PC-3 (cell line): Measurements from ENCODE around the gene ACRV1. TPM values are rescaled to one million over a fixed set of nuclear protein-coding genes. Genes with fewer than 3 reads are reported as not detected.
"Not testable (repeated sequence)": the region's sequence is repeated elsewhere in the genome, so short reads cannot be mapped to it uniquely, and the experiment has no call there.

Experiments used
- ATAC-seq: fragments of 200-7000 bp; cut with Tn5 transposase; 2 replicates; pipeline ENCODE4 v1.9.1; 2020; ENCODE audit warnings: mild to moderate bottlenecking, moderate library complexity
- BruUV-seq: library from RNA; stranded (reverse); fragments of 400-500 nt; replicated peaks from 2 replicates; lab custom pipeline; 2021; lab: Mats Ljungman, UMichigan
- CTCF ChIA-PET: fragments of 300-600 bp; sonication (Branson Sonifier 250); formaldehyde crosslinking; loops from one replicate; lab custom pipeline; 2022; ENCODE audit warnings: antibody characterized with exemption; lab: Charles Lee
- POLR2A ChIA-PET: fragments of 300-600 bp; sonication (Branson Sonifier 250); formaldehyde crosslinking; loops from one replicate; lab custom pipeline; 2022; ENCODE audit warnings: antibody characterized with exemption; ENCODE audit not compliant: unreplicated experiment; lab: Charles Lee
- DNase-seq: peaks from one replicate; pipeline ENCODE4 v3.0.0-alpha.2; 2015
- H2AFZ ChIP-seq: fragments of 300-600 bp; sonication (generic); 2 replicates; pipeline ENCODE4 v1.6.0; 2016; ENCODE audit warnings: antibody characterized with exemption, low read length
- H3F3A ChIP-seq: fragments of 300-600 bp; sonication (generic); one replicate; pipeline ENCODE4 v1.6.0; 2017; ENCODE audit warnings: antibody characterized with exemption, low read length, control low read depth, mild to moderate bottlenecking; ENCODE audit not compliant: unreplicated experiment
- H3K27ac ChIP-seq: fragments of 300-600 bp; sonication (generic); 2 replicates; pipeline ENCODE4 v1.5.1; 2016; ENCODE audit warnings: mild to moderate bottlenecking, low read length
- H3K27me3 ChIP-seq: fragments of 300-600 bp; sonication (generic); 2 replicates; pipeline ENCODE4 v1.6.1; 2016; ENCODE audit warnings: low read length, mixed read lengths
- H3K36me3 ChIP-seq: fragments of 300-600 bp; sonication (generic); 2 replicates; pipeline ENCODE4 v1.6.1; 2016; ENCODE audit warnings: low read depth, mixed run types, low read length, mixed read lengths
- H3K4me1 ChIP-seq: fragments of 300-600 bp; sonication (generic); 2 replicates; pipeline ENCODE4 v1.5.1; 2016; ENCODE audit warnings: low read length; ENCODE audit not compliant: insufficient read depth
- H3K4me2 ChIP-seq: fragments of 300-600 bp; sonication (generic); 2 replicates; pipeline ENCODE4 v1.6.0; 2016; ENCODE audit warnings: low read length
- H3K4me3 ChIP-seq: fragments of 300-600 bp; sonication (generic); 2 replicates; pipeline ENCODE4 v1.5.1; 2016; ENCODE audit warnings: mild to moderate bottlenecking, low read length, mixed read lengths
- H3K79me2 ChIP-seq: fragments of 300-600 bp; sonication (generic); 2 replicates; pipeline ENCODE4 v1.6.1; 2017; ENCODE audit warnings: low read length, mixed read lengths
- H3K9ac ChIP-seq: fragments of 300-600 bp; sonication (generic); 2 replicates; pipeline ENCODE4 v1.6.0; 2016; ENCODE audit warnings: mild to moderate bottlenecking, low read length
- H3K9me2 ChIP-seq: fragments of 300-600 bp; sonication (generic); replicated peaks from 2 replicates; pipeline ENCODE4 v1.6.1; 2016; ENCODE audit warnings: mixed run types, low read length, mixed read lengths
- H3K9me3 ChIP-seq: fragments of 300-600 bp; sonication (generic); 2 replicates; pipeline ENCODE4 v1.6.1; 2016; ENCODE audit warnings: low read length, mixed read lengths
- H4K20me1 ChIP-seq: fragments of 300-600 bp; sonication (generic); 2 replicates; pipeline ENCODE4 v1.6.1; 2016; ENCODE audit warnings: low read length, mixed read lengths
- EZH2 ChIP-seq: fragments of 300-600 bp; sonication (generic); IDR thresholded peaks from one replicate; pipeline ENCODE4 v1.6.1; 2017; ENCODE audit warnings: antibody characterized with exemption, mild to moderate bottlenecking, low read length; ENCODE audit not compliant: unreplicated experiment
- EZH2phosphoT487 ChIP-seq: fragments of 300-600 bp; sonication (generic); IDR thresholded peaks from 2 replicates; pipeline ENCODE4 v1.6.1; 2018; ENCODE audit warnings: mild to moderate bottlenecking, antibody characterized with exemption, low read length, borderline replicate concordance
- intact Hi-C: fragments of 100-400 bp; cut with micrococcal nuclease; formaldehyde crosslinking; loops from 2 replicates; pipeline ENCODE4 v1.9.0; 2023
- total RNA-seq: library from RNA; depleted of rRNA; stranded (reverse); fragments of >200 nt; gene quantifications from 2 replicates; pipeline ENCODE4 v1.2.3, GENCODE V29; 2014
- TF ChIP-seq, protein P1 (sequence below): fragments of 300-600 bp; sonication (generic); conservative IDR thresholded peaks from 2 replicates; pipeline ENCODE4 v1.5.1; 2017; ENCODE audit warnings: antibody characterized with exemption, low read depth, mild to moderate bottlenecking, low read length

ACRV1 gene
- total RNA-seq, 1 experiment from 2014 or later = not detected

DNA sequence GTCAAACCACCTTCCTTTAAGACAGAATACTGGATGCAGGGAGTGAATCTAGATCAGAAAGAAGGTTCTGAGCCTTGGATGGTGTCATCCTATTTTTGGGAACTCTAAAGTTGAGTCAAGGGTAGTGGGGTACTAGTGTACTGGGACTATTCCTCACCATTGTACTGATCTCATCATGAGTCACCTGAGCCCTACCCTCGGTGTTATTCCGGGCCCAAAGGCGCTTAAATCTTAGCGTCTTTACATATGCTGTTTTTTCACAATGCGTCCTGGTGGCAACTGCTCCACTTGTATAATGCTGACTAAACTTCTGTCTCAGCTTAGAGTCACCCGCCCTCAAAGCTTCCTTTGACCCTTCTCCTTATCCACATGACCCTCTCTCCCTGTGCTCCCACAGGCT is 40.1 kb upstream of the ACRV1 start:
- intact Hi-C loops = no loop called here

DNA sequence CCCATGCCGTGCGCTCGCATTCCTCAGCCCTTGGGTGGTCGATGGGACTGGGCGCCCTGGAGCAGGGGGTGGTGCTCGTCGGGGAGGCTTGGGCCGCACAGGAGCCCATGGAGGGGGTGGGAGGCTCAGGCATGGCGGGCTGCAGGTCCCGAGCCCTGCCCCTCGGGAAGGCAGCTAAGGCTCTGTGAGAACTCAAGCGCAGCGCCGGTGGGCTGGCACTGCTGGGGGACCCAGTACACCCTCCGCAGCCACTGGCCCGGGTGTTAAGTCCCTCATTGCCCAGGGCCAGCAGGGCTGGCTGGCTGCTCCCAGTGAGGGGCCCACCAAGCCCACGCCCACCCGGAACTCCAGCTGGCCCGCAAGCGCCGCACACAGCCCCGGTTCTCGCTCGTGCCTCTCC is 24.0 kb upstream of the ACRV1 start:
- H4K20me1 ChIP-seq, H3K9ac ChIP-seq, H3K4me2 ChIP-seq, H3K4me1 ChIP-seq, H3K9me3 ChIP-seq, H3K9me2 ChIP-seq, POLR2A ChIA-PET, CTCF ChIA-PET, H2AFZ ChIP-seq, H3K27me3 ChIP-seq, H3F3A ChIP-seq, H3K27ac ChIP-seq, intact Hi-C loops, BruUV-seq, H3K36me3 ChIP-seq, H3K79me2 ChIP-seq, ATAC-seq, H3K4me3 ChIP-seq, DNase-seq: not testable (repeated sequence)

More for the DNA sequence above, 40.1 kb upstream of the ACRV1 start:
- H3K4me2 ChIP-seq = peak overlapping the region; percentile 11; the same call in 1 of the 2 replicates
- H4K20me1 ChIP-seq = no peaks in the 10 kb centered on the region
- ChIA-PET CTCF (no interaction called here), POLR2A (no interaction called here)
- peak; percentile 78 for DNase-seq
- no TSS peak for BruUV-seq
- no peak overlapping the region for H3K4me3 ChIP-seq
- H3K9ac ChIP-seq = no peak overlapping the region
- no peaks in the 10 kb centered on the region for H3K9me2 ChIP-seq
- no peaks in the 10 kb centered on the region for H3K9me3 ChIP-seq
- TF ChIP-seq, protein P1, sequence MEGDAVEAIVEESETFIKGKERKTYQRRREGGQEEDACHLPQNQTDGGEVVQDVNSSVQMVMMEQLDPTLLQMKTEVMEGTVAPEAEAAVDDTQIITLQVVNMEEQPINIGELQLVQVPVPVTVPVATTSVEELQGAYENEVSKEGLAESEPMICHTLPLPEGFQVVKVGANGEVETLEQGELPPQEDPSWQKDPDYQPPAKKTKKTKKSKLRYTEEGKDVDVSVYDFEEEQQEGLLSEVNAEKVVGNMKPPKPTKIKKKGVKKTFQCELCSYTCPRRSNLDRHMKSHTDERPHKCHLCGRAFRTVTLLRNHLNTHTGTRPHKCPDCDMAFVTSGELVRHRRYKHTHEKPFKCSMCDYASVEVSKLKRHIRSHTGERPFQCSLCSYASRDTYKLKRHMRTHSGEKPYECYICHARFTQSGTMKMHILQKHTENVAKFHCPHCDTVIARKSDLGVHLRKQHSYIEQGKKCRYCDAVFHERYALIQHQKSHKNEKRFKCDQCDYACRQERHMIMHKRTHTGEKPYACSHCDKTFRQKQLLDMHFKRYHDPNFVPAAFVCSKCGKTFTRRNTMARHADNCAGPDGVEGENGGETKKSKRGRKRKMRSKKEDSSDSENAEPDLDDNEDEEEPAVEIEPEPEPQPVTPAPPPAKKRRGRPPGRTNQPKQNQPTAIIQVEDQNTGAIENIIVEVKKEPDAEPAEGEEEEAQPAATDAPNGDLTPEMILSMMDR = no peak
- TF ChIP-seq EZH2 = no peak
- TF ChIP-seq EZH2phosphoT487 = no peak
- no peak overlapping the region for H2AFZ ChIP-seq
- no peak overlapping the region for H3K27ac ChIP-seq
- ATAC-seq = peak; percentile 82
- H3K36me3 ChIP-seq = no peaks in the 10 kb centered on the region
- H3F3A ChIP-seq = no peaks in the 10 kb centered on the region
- peaks cover 11% of the 10 kb centered on the region; the same call in 1 of the 2 replicates for H3K4me1 ChIP-seq
- no peaks in the 10 kb centered on the region for H3K79me2 ChIP-seq
- H3K27me3 ChIP-seq = no peaks in the 10 kb centered on the region

DNA sequence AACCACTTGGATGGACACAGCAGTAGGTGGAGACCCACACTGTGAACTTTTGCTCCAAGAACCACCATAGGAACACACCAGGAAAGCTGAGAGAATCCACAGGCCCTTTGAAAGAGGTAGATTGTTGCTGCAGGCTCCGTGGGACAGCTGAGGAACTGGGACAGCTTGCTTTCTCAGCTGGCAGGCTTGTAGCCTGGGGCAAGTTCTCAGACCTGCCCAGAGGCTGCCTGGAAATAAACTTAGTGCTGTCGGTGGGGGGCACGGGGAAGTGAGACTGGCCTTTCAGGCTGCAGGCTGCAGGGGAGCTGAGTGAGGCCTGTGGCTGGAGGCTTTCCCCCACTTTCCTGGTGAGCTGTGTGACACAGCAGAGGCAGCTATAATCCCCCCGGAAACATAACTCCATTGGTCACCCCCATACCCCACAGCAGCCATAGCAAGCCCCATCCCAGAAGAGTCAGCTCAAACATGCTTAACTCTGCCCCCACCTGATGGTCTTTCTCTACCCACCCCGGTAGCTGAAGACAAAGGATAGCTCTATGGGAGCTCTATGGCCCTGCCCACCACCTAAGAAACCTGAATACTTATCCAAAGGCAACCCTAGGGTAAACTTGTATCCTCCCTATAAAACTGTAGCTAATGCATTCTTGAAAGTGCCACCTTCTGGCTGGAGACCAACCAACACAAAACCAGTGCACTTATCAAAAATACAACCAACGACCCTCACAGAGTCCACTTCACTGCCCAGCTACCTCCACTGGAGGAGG is 21.4 kb upstream of the ACRV1 start:
- H4K20me1 ChIP-seq = no peaks in the 10 kb centered on the region
- POLR2A ChIA-PET = no interaction called here
- ATAC-seq = no peak
- H3K27me3 ChIP-seq = peaks cover 26% of the 10 kb centered on the region; the same call in 1 of the 2 replicates
- no peak overlapping the region for H3K4me3 ChIP-seq
- H3K9ac ChIP-seq = no peak overlapping the region
- CTCF ChIA-PET = no interaction called here
- H3K79me2 ChIP-seq = no peaks in the 10 kb centered on the region
- no peaks in the 10 kb centered on the region for H3K9me2 ChIP-seq
- TF ChIP-seq EZH2 (no peak), EZH2phosphoT487 (no peak)
- TF ChIP-seq, protein P1 = no peak
- H3K36me3 ChIP-seq = no peaks in the 10 kb centered on the region
- H3F3A ChIP-seq = no peaks in the 10 kb centered on the region
- no peak overlapping the region for H3K4me2 ChIP-seq
- no peak overlapping the region for H2AFZ ChIP-seq
- BruUV-seq = no TSS peak
- H3K27ac ChIP-seq = no peak overlapping the region
- no peaks in the 10 kb centered on the region for H3K4me1 ChIP-seq
- intact Hi-C loops = no loop called here
- DNase-seq = no peak
- no peaks in the 10 kb centered on the region for H3K9me3 ChIP-seq
